ENCODE data around the gene PLCXD3.

PLCXD3 gene

DNA sequence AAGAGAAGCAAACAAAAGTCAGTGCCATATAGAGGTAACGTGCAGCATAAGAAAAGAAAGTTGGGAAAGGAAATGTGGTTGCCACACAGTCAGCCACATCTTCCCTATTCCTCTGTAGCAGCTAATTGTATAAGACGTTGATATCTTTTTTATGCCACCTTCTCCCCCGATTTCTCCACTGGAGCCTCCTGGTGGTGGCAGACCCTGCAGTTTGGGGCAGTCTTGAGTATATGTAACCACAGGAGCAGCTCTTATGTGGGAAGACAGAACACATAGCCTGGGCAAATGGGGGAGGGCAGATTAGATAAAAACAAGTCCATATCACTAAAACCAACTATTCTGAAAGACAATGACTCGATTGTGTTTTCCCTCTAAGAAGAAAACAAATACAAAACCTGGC lies 99.7 kb downstream of the PLCXD3 start:
- DNase-seq, result peak; percentile 40

DNA sequence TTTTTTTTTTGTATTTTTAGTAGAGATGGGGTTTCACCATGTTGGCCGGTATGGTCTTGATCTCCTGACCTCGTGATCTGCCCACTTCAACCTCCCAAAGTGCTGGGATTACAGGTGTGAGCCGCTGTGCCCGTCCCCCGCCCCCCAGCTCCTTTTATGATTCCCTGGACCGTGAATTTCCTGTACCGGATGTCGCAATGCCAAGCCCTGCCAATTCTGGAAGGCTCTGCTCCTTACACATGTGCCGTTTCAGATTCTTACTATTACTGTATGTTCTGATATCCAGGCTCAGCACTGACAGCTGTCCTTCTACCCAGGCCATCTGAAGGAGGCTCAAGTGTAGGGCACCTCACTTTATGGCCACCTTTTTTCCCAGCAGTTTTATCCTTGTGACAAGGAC lies 100.1 kb downstream of the PLCXD3 start:
- no peak for DNase-seq

DNA sequence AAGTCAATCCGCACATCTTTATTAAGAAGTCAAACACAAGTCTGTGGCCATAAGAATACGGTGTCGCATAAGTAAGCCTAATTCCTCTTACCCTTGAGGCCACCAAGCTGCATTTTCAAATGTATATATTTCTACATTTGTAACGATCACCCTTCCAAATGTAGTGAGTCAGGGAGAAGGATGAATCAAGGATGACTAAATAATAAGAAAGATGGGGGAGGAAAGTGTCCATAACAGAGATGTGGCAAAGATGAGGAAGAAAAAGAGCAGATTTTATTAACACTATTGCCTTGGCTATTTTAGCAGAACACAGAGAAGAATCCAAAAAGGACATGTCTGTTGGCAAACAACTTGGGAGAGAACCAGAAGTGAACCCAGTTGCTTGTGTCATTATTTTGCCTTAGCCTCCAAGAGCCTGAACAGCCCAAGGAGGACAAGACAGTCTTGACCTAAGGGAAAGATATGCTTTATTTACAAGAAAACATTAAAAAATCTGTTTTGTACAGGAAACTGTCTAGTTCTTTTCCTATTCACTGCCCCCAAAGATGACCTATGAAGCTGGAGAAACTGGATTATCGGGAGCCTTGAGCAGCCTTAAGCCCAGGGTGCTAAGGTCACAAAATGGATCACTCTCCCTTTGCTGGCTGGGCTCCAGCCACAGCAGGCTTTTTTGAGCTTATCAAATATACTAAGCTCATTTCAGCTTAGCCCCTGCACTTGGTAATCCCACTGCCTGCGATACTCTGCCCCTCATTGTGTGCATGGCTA lies 101.5 kb downstream of the PLCXD3 start:
- DNase-seq, result no peak

DNA sequence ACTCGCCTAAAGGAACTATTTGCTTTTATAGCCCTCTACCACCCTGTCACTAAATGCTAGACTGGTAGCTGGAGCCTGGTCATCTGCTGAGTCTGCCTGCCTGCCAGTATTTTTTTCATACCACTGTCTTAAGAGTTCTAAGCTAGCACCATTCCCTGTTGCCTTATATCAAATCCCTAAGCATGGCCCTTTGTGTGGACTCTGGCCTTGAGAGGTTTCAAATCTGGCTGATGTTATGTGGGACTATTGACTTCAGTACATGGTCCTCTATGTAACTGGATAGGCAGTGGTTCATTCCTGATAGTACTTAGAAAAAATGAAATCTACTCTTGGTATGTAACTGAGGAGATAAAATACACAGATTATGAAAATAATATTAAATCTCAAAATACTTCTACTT lies 103.5 kb downstream of the PLCXD3 start:
- DNase-seq, result no peak

DNA sequence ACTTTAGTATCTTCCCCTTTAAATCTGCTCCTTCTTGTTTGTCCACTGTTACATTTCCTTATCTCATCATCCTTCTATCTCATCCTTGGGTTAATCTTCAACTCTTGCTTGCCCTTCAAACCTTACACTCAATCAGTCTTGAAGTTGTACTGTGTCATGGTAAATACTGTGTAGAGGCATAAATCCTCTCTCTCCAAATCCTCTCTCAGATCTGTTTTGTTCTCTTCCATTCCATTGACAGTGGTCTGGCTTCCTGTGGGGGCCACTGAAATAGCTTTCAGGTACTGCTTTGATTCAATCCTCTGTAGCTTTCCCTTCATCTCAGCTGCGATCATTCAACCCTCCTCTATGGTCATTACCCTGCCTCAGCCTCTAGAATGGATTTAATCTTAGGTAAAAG lies 104.0 kb downstream of the PLCXD3 start:
- DNase-seq, result no peak

DNA sequence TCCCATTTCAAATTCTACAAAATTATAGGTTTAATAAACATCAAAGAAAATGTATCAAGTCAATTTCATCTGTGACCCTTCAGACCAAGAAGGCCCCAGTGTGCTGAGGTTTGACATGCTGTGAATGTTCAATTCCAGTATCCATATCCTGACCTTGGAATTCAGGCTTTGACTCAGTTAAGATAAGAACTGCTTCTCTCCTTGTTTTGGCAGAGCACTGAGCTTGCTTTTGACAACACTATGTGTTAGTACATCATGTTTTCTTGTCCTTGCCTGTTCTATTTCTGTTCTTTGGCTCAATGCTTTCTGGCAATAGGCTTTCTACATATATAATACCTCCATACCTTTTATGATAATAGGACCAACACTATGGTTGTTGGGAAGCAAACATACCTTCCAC lies 105.6 kb downstream of the PLCXD3 start:
- no peak for DNase-seq

DNA sequence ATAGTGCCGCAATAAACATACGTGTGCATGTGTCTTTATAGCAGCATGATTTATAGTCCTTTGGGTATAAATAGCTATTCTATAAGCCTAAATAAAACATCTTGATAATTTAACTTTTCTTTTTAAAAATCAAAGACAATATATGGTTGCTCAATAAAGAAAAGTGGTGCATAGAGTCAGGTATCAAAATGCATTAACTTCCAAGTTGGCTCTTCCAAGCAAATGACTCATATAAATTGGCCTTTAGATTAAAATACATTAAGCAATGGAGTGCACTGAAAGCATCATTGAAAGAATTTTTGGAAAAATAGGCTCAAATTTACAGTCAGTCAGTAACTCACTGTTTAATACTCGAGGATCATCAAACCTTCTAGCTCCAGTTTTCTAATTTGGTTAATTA lies 106.6 kb downstream of the PLCXD3 start:
- no peak for DNase-seq

DNA sequence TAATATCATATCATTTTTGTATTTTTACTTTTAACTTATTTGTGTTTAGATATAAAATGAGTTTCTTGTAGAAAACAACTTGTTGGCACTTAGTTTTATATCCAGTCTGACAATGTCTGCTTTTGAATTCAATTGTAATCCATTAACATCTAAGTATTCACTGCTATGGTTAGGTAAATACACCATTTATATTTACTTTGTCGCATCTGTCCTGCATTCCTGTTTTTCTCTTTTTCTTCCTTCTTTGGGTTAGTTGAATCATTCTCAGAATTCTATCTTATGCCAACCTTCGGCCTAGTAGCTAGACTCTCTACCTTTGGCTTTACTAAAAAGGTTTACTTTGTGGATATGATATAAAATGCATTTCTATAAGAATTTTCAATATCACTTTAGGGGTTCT lies 107.6 kb downstream of the PLCXD3 start:
- no peak for DNase-seq

DNA sequence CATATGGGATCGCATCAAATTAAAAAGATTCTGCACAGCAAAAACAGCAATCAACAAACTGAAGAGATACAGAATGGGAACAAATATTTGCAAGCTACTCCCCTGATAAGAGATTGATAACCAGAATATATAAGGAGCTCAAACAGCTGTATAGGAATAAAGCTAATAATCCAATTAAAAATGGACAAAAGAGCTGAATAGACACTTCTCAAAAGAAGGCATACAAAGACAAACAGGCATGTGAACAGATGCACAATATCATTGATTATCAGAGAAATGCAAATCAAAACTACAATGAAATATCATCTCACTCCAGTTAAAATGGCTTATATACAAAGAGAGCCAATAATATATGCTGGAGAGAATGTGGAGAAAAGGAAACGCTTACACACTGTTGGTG lies 110.6 kb downstream of the PLCXD3 start:
- no peak for DNase-seq

DNA sequence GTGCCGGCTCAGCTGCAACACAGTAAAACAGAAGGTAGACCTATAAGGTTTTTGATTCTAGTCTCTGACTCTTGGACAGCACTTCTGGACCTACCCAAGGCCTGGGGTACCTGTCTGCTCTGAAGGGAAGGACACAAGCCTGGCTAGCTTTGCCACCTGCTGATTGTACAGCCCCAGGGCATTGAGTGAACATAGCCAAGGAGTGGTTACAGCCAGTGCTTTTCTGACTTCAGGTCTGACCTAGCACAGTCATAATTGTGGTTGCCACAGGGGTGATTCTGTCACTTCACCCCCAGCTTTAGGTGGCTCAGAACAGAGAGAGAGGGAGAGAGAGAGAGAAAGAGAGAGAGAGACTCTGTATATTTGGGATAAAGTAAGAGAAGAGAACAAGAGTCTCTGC lies 118.4 kb downstream of the PLCXD3 start:
- no peak for DNase-seq

DNA sequence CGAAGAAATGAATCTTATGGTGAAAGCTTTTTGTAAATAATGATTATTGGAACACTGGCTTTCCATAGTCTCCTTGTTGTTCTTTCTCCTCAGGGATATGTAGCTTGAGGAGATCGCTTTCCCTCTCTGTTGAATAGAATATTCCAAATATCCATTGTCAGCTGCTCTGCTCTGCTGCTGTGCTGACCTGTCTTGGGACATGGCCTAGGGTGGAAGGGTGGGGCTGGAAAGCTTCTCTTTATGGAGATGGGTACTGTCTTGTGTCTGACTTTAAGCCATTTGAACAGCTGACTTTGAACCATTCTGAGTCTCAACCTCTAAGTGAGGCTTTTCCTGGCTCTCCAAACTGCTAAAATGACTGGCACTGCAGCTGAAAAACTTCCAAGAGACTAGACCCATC lies 135.8 kb downstream of the PLCXD3 start:
- no peak for DNase-seq

DNA sequence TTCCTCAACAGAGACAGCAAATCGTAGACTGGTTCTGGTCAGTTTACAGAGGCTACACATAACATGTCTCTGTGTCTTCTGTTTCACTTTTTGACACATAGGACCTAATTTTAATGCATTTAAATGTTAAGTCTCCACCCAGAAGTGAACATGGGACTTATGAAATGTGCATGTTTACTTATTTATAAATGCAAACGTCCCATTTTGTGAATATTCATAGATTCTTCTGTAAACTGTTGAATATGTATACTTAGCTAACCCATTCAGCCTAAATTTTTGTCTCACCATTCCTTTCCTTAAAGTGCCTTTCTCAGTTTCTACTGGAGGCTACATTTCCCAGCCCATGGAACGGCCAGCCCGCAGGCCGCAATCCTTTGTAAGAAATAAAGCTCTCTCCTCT lies 137.2 kb downstream of the PLCXD3 start:
- DNase-seq, result no peak

DNA sequence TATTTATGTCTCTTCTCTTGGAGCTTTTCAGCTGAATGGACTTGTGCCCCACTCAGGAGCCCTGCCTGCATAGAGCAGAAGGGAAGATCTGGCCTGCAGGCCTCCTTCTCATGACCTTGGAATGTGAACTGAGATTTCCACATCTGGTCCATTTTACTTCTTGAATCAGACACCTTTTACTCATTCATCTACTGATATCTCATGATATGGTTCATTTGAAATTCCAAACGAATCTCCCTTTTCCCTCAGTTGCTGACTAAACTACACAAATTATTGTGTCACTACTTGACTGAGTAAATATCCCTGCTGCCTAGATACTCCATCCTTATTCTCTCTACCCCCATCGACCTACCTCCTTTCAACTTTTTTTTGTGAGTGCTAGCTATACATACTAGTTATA lies 138.7 kb downstream of the PLCXD3 start:
- no peak for DNase-seq

DNA sequence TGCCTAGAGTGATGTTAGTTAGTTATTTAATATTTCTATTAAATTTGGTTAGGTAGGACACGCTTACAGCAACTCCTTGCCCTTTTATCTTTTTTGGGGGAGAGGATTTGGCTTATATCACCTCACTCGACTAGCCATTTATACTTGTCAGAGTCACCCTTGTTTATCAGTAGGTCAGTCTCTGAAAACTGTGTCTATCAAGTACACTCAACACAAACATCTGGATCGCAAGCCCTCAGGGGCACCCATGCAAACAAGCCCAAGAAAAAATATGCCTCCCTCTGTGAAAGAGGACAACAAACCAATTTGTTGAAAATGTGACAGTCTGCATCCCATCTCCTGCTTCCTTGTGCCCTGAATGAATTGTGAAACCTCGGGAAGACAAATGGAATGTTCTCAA lies 139.9 kb downstream of the PLCXD3 start:
- no peak for DNase-seq

DNA sequence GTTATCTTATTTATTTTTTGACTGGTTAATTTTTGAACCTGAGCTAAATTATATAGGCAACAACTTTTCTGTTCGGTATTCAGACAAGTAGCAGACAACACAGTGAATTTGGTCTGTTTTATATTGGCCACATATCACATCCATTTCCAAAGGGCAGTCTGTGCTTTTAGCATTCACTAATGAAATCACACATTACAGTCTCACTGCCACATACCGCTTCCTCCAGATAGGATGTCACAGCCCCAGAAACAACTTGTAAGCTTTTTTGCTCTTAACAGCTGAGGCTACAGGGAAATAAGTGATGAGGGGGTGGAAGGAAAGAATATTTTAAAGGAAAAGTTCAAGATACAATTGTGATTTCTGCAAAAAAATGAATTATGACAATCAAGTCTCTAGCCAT lies 140.6 kb downstream of the PLCXD3 start:
- no peak for DNase-seq

DNA sequence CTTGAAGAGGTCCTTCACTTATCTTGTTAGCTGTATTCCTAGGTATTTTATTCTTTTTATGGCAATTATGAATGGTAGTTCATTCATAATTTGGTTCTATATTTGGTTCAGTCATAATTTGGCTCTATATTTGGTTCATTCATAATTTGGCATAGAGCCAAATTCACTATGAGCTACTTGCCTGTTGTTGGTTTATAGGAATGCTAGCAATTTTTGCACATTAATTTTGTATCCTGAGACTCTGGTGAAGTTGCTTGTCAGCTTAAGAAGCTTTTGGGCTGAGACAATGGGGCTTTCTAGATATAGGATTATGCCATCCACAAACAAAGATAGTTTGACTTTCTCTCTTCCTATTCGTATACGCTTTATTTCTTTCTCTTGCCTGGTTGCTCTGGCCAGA lies 142.2 kb downstream of the PLCXD3 start:
- no peak for DNase-seq

DNA sequence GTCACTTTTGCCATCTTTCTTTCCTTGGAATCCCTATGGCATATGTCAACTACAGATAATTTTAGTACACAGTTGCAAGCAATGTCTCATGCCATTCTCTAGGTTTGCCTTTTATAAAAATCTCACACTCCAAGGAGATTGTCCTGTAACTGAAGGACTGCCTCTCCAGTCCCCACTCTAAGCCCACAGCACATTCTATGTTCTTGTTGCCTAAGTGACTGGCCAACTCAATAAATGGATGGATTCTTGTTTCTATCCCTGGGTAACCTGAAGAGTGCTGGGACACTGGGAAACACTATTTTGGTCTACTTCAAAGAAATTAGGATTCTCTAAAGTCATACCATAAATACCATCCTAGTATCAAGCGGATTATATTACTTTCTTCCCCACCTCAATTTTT lies 145.0 kb downstream of the PLCXD3 start:
- no peak for DNase-seq

DNA sequence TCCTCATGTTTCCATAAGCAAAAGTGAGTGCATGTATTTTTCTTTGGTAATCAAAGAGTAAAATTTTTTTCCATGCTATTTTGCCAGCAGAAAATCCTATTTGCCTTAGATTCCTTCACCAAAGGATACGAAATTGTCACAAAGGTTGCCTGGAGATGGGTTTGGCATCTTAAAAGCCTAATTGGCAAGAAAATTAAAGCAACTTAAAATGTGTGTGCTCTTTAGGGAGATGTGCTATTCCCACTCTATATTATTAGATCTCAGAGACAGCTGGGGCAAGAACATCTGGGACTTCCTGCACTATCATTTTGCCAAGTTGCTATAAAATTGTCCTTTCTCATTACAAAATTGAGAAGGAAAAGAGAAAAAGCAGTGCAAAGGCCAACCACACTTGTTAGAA lies 146.1 kb downstream of the PLCXD3 start:
- DNase-seq, result no peak

DNA sequence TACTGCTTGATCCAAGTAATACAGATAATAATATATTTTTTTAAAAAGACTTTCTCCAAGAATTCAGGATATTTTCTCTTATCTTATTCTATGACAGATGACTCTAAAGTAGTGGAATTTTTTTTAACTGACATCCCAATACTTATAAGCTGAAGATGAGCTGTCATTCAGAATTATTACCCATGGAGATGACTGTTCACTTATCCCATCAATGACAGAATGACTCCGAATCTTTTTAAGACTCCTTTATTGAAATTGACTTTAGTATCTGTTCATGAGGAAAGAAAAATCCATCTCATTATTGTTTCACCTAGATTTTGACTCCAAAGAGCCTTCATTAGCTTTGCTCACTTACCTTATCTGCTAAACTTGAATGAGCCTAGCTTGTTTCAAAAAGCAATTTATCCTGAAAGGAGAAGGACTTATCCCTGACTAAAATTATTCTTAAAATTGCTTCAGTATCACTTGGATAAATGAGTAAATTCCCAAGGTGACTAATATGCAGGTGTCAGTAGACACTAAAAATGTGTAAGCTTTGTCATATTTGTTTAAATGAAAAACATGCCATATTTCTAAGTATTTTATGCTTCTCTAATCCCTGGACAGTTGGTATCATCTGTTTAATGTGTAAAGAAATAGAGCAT lies 146.9 kb downstream of the PLCXD3 start:
- DNase-seq, result no peak

DNA sequence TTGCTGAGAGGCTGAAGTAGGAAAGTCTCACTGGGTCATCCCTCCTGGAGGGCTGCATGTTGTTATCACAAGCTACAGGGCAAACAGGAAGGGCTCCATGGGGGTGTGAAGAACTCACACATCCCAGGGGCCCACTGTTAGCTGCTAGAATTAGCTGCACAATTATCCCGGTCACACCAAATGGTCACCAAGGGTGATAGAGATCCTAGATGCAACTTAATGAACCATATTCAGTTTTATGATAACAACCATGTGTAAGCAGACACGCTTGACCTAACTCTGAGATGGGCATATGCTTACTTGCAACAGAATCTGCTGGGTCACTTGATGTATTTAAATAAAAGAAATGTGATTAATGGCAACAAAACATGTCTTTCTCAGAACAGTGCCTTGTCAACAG lies 153.6 kb downstream of the PLCXD3 start:
- DNase-seq, result no peak

DNA sequence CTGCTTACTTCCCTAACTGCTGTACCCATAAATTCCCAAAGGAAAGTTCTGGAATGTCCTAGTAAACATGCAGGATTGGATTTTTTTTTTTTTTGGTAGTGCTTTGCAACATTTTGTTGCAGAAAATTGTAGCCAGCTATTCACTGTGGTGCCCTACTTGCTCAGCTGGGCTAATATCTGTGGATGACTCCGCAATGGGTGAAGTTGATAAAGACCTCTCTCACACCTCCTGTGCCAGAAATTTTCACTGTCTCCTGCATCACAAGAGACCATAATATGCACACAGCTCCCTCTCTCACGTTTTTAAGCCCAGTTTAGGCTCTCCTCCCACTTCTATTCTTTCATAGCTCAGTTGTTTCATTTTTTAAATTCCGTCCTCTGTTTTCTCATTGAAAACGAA lies 160.6 kb downstream of the PLCXD3 start:
- DNase-seq, result no peak

DNA sequence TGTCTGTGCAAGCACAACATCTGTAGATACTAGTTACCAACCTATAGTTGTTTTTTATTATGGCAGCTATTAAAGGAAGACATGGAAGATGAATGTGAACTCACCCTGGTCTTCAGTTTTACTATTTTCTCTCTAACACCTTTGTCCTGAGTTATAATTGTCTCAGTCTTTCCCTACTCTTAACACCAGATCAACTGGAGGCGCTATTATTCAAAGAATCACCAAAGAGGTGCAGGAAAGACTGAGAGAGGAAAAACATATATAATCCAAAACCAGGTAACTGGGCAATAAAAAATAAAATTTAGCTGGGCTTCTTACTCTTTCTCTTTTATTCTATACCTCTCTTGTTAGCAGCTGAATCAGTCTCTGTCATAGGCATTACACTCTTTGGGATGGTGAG lies 162.8 kb downstream of the PLCXD3 start:
- no peak for DNase-seq

DNA sequence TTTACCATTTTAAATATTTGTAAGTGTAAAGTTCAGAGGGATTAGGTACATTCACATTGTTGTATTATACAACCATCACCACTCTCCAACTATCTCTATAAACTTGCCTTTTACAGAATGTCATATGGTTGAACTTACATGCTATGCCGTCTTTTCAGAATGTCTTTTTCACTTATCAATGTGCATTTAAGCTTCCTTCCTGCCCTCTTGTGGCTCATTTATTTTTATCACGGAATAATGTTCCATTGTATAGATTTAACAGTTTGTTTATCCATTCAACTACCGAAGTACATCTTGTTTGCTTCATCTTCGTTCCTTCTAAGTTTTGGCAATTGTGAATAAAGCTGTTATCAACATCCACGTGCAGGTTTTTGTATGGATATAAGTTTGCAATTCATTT lies 163.8 kb downstream of the PLCXD3 start:
- DNase-seq, result peak; percentile 7

DNA sequence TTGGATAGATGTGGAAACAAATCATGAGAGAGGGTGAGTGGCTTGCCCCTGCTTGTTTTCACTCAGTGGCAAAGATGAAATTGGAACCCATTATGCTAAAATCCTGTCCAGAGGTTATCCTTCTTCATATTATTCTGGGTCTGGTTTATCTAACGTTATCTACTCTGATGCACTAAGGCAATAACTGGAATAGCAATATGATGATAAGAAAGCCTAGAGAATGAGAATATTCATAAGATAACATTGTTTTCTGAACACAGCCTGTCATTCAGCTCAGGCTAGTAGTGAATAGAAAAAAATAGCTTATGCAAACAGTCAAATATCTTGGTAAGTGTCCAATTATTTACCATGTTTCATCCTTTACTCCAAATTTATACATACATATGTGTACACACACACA lies 165.1 kb downstream of the PLCXD3 start:
- DNase-seq, result no peak

DNA sequence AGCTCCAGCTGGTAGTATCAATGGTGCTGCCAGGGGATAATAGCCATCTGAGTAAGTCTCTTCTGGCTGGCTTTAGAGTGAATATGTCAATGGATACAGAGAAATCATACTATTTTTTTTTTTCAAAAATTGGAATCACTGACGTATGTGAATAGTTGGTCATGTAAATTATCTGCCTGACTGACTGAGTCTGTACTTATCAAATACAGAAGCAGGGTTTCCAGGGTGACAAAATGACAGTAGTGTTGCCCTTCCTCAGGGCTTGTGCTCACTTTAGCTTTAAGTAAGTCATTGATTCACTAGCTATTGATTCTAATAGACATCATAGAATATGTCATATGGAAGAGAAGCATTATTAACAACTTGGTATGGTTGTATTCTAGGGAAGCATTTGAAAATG lies 171.1 kb downstream of the PLCXD3 start:
- DNase-seq, result no peak
